Cerebellar nuclear complex (tissue), 1 donor: ENCODE results near the gene PTGFR.

Source experiments
- DNase-seq, 2 experiments: peaks; one replicate each; lab custom pipeline; 2025; lab: John Stamatoyannopoulos, UW

Gene PTGFR

GRCh38 chr1:78520843-78521242 is 30.1 kb downstream of the PTGFR start:
- no peak for DNase-seq

- DNase-seq = no peak
These were observed 31.4 kb downstream of the PTGFR start for GRCh38 chr1:78522136-78522535.

GRCh38 chr1:78526496-78526895 is 35.7 kb downstream of the PTGFR start:
- no peak for DNase-seq

- DNase-seq = no peak
These were observed 36.9 kb downstream of the PTGFR start for GRCh38 chr1:78527706-78528105.

GRCh38 chr1:78533527-78533926 is 42.8 kb downstream of the PTGFR start:
- no peak for DNase-seq

- DNase-seq = no peak
These were observed 44.5 kb downstream of the PTGFR start for GRCh38 chr1:78535286-78535685.

- DNase-seq = no peak
These were observed 45.7 kb downstream of the PTGFR start for GRCh38 chr1:78536427-78536826.

- DNase-seq = no peak
These were observed 49.3 kb downstream of the PTGFR start for GRCh38 chr1:78540048-78540447.

GRCh38 chr1:78541479-78541878 is 50.7 kb downstream of the PTGFR start:
- DNase-seq = no peak

- no peak for DNase-seq
These were observed 53.3 kb downstream of the PTGFR start for GRCh38 chr1:78543941-78544643.

- DNase-seq = no peak
These were observed 56.3 kb downstream of the PTGFR start for GRCh38 chr1:78547081-78547480.

- DNase-seq = no peak
These were observed 58.6 kb downstream of the PTGFR start for GRCh38 chr1:78549331-78549730.

- no peak for DNase-seq
These were observed 59.1 kb downstream of the PTGFR start for GRCh38 chr1:78549891-78550290.

- DNase-seq = no peak
These were observed 63.1 kb downstream of the PTGFR start for GRCh38 chr1:78553859-78554258.

- DNase-seq = no peak
These were observed 64.1 kb downstream of the PTGFR start for GRCh38 chr1:78554840-78555239.

- no peak for DNase-seq
These were observed 68.9 kb downstream of the PTGFR start for GRCh38 chr1:78559680-78560079.

GRCh38 chr1:78560811-78561210 is 70.0 kb downstream of the PTGFR start:
- no peak for DNase-seq

GRCh38 chr1:78561856-78562255 is 71.1 kb downstream of the PTGFR start:
- no peak for DNase-seq

- DNase-seq = no peak
These were observed 74.6 kb downstream of the PTGFR start for GRCh38 chr1:78565393-78565792.

GRCh38 chr1:78570539-78570938 is 79.8 kb downstream of the PTGFR start:
- no peak for DNase-seq

- no peak for DNase-seq
These were observed 86.7 kb downstream of the PTGFR start for GRCh38 chr1:78577257-78578100.

- no peak for DNase-seq
These were observed 95.8 kb downstream of the PTGFR start for GRCh38 chr1:78586572-78586971.

- no peak for DNase-seq
These were observed 96.4 kb downstream of the PTGFR start for GRCh38 chr1:78587211-78587610.
